RPMI8226 (cell line): ENCODE measurements around the gene EIF5.
A peak's percentile ranks its signal among the peaks of the same experiment; 100 is the strongest.

ENCODE experiments used
- DNase-seq: peaks from one replicate; pipeline ENCODE4 v3.0.0-alpha.2; 2015

EIF5 gene

GRCh38 chr14:103374121-103374520 lies 40.1 kb downstream of the EIF5 start:
- no peak for DNase-seq

- DNase-seq: no peak
Measured at GRCh38 chr14:103377522-103378037, 43.5 kb downstream of the EIF5 start.

- DNase-seq: no peak
Measured at GRCh38 chr14:103378038-103378854, 44.2 kb downstream of the EIF5 start.

GRCh38 chr14:103380719-103381377 lies 46.8 kb downstream of the EIF5 start:
- no peak for DNase-seq

- peak; percentile 19 for DNase-seq
Measured at GRCh38 chr14:103382376-103382775, 48.3 kb downstream of the EIF5 start.

- DNase-seq: no peak
Measured at GRCh38 chr14:103384450-103385151, 50.6 kb downstream of the EIF5 start.

- peak; percentile 95 for DNase-seq
Measured at GRCh38 chr14:103385152-103385928, 51.3 kb downstream of the EIF5 start, which contains the start of gene MARK3. MARK3 (plus strand) TSS chr14:103385415; CDS start chr14:103386030, 615 bp downstream.

GRCh38 chr14:103385929-103386712 lies 52.1 kb downstream of the EIF5 start:
- DNase-seq: peak; percentile 26

- DNase-seq: no peak
Measured at GRCh38 chr14:103386713-103387329, 52.8 kb downstream of the EIF5 start.

GRCh38 chr14:103388664-103389063 lies 54.6 kb downstream of the EIF5 start:
- no peak for DNase-seq

GRCh38 chr14:103390605-103391004 lies 56.6 kb downstream of the EIF5 start:
- no peak for DNase-seq

- peak; percentile 54 for DNase-seq
Measured at GRCh38 chr14:103391048-103391447, 57.0 kb downstream of the EIF5 start.

- DNase-seq: no peak
Measured at GRCh38 chr14:103392106-103392505, 58.1 kb downstream of the EIF5 start.

- no peak for DNase-seq
Measured at GRCh38 chr14:103392572-103392971, 58.5 kb downstream of the EIF5 start.

GRCh38 chr14:103393070-103393469 lies 59.0 kb downstream of the EIF5 start:
- no peak for DNase-seq

- DNase-seq: peak; percentile 11
Measured at GRCh38 chr14:103393676-103394626, 59.9 kb downstream of the EIF5 start.
